AG09309 (cell line): Measurements from ENCODE around the gene UGT1A8.

Source experiments
- DNase-seq: peaks from one replicate; pipeline ENCODE4 v3.0.0-alpha.2; 2010; ENCODE audit warnings: low read depth
- H3K4me3 ChIP-seq: 2 replicates; pipeline ENCODE4 v1.5.1; 2011; ENCODE audit warnings: mild to moderate bottlenecking, low read depth, low read length, moderate library complexity; ENCODE audit not compliant: control insufficient read depth
- CTCF ChIP-seq: IDR thresholded peaks from 2 replicates; pipeline ENCODE4 v1.5.1; 2011; ENCODE audit warnings: mild to moderate bottlenecking, low read depth, low read length, inconsistent platforms; ENCODE audit not compliant: insufficient read depth, control insufficient read depth; ENCODE audit errors: missing control alignments

Gene UGT1A8

GRCh38 chr2:233791883-233792329 lies 174.5 kb downstream of the UGT1A8 start:
- no peak for TF ChIP-seq CTCF
- no peak for DNase-seq
- no peak overlapping the region for H3K4me3 ChIP-seq

- no peak overlapping the region for H3K4me3 ChIP-seq
- TF ChIP-seq CTCF = no peak
- DNase-seq = no peak
These were observed 175.3 kb downstream of the UGT1A8 start for GRCh38 chr2:233792720-233793119.

- no peak for TF ChIP-seq CTCF
- no peak overlapping the region for H3K4me3 ChIP-seq
- no peak for DNase-seq
These were observed 176.2 kb downstream of the UGT1A8 start for GRCh38 chr2:233793465-233794127.

GRCh38 chr2:233794128-233794658 lies 176.8 kb downstream of the UGT1A8 start:
- no peak overlapping the region for H3K4me3 ChIP-seq
- DNase-seq = no peak
- TF ChIP-seq CTCF = no peak

- TF ChIP-seq CTCF = no peak
- no peak for DNase-seq
- H3K4me3 ChIP-seq = no peak overlapping the region
These were observed 178.3 kb downstream of the UGT1A8 start for GRCh38 chr2:233795735-233796171.

- H3K4me3 ChIP-seq = no peak overlapping the region
- TF ChIP-seq CTCF = no peak
- no peak for DNase-seq
These were observed 178.8 kb downstream of the UGT1A8 start for GRCh38 chr2:233796254-233796653.
